HCT116 (cell line): Measurements from ENCODE around the gene ZNF552.
"Not testable (repeated sequence)": the region's sequence is repeated elsewhere in the genome, so short reads cannot be mapped to it uniquely, and the experiment has no call there.

Experiments used
- EZH2 ChIP-seq: fragments of 200-600 bp; sonication (generic); IDR thresholded peaks from 2 replicates; pipeline ENCODE4 v1.6.1; 2017; ENCODE audit warnings: antibody characterized with exemption, mixed run types
- POLR2A ChIP-seq: IDR thresholded peaks from 2 replicates; pipeline ENCODE4 v1.7.0; 2011; ENCODE audit warnings: borderline replicate concordance; ENCODE audit not compliant: insufficient read depth, insufficient read length; ENCODE audit errors: extremely low read depth
- YY1 ChIP-seq: IDR thresholded peaks from 2 replicates; pipeline ENCODE4 v1.6.1; 2011; ENCODE audit warnings: low read length, low read depth, moderate library complexity, mild to moderate bottlenecking; ENCODE audit not compliant: insufficient replicate concordance; ENCODE audit errors: extremely low read depth
- ZFX ChIP-seq: fragments of 450-650 bp; IDR thresholded peaks from 2 replicates; pipeline ENCODE4 v1.6.1; 2017
- TF ChIP-seq, protein P1 (sequence below): IDR thresholded peaks from 2 replicates; pipeline ENCODE4 v1.6.1; 2011; ENCODE audit warnings: mild to moderate bottlenecking, low read length, moderate library complexity; ENCODE audit not compliant: insufficient replicate concordance; ENCODE audit errors: extremely low read depth
- TF ChIP-seq, protein P2 (sequence below), 3 experiments: fragments of 200-600 bp in 1 of 3; sonication (generic) in 1 of 3; IDR thresholded peaks in 2 of 3; conservative IDR thresholded peaks in 1 of 3; 2 replicates each; pipeline ENCODE4 v1.5.1; 2012 to 2017; ENCODE audit warnings: low read depth in 2 of 3, low read length in 2 of 3, antibody characterized with exemption in 1 of 3, borderline replicate concordance in 1 of 3, control low read depth in 1 of 3, mild to moderate bottlenecking in 1 of 3, mixed read lengths in 1 of 3, mixed run types in 1 of 3, moderate library complexity in 1 of 3; ENCODE audit not compliant: insufficient read depth in 1 of 3

DNA sequence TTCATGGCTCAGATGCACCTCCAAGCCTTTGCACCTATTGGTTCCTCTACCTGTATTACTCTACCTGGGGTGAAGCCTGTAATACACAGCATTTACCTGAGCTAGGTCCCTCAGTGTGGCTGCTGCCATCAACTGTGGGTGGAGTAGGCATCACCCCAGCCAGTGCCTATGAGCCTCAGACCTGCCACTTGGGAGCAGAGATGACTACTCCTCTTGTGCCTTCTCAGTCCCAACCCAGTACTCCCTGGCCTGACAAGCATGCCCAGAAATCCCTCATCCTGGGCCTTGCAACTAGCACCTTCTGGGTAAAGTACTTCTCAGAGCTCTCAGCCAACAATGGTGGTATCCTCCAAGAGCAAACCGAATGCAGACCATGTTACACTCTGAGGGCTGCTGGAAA, 18.1 kb downstream of the ZNF552 start:
- TF ChIP-seq, protein P1, sequence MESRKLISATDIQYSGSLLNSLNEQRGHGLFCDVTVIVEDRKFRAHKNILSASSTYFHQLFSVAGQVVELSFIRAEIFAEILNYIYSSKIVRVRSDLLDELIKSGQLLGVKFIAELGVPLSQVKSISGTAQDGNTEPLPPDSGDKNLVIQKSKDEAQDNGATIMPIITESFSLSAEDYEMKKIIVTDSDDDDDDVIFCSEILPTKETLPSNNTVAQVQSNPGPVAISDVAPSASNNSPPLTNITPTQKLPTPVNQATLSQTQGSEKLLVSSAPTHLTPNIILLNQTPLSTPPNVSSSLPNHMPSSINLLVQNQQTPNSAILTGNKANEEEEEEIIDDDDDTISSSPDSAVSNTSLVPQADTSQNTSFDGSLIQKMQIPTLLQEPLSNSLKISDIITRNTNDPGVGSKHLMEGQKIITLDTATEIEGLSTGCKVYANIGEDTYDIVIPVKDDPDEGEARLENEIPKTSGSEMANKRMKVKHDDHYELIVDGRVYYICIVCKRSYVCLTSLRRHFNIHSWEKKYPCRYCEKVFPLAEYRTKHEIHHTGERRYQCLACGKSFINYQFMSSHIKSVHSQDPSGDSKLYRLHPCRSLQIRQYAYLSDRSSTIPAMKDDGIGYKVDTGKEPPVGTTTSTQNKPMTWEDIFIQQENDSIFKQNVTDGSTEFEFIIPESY, result not testable (repeated sequence)
- TF ChIP-seq YY1, POLR2A, EZH2, ZFX: not testable (repeated sequence)
- TF ChIP-seq, protein P2, sequence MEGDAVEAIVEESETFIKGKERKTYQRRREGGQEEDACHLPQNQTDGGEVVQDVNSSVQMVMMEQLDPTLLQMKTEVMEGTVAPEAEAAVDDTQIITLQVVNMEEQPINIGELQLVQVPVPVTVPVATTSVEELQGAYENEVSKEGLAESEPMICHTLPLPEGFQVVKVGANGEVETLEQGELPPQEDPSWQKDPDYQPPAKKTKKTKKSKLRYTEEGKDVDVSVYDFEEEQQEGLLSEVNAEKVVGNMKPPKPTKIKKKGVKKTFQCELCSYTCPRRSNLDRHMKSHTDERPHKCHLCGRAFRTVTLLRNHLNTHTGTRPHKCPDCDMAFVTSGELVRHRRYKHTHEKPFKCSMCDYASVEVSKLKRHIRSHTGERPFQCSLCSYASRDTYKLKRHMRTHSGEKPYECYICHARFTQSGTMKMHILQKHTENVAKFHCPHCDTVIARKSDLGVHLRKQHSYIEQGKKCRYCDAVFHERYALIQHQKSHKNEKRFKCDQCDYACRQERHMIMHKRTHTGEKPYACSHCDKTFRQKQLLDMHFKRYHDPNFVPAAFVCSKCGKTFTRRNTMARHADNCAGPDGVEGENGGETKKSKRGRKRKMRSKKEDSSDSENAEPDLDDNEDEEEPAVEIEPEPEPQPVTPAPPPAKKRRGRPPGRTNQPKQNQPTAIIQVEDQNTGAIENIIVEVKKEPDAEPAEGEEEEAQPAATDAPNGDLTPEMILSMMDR (IDR thresholded peaks at IDR 0.05 in 2 of 3, conservative IDR thresholded peaks at IDR 0.05 in 1 of 3; ENCODE audit: borderline replicate concordance in 1 of 3, insufficient read depth in 1 of 3, low read depth in 2 of 3, low read length in 2 of 3), result not testable (repeated sequence)
